Left renal pelvis (tissue), 4 donors: ENCODE measurements around the gene JSRP1. TPM values are rescaled to one million over a fixed set of nuclear protein-coding genes. Genes with fewer than 3 reads are reported as not detected.
A peak's percentile ranks its signal among the peaks of the same experiment; 100 is the strongest.

Experiments used
- DNase-seq, 4 donors: peaks; one replicate each; pipeline ENCODE4 v3.0.0-alpha.2; 2013; ENCODE audit warnings: low read depth in 4 of 4, low spot score in 3 of 4
- polyA plus RNA-seq, 4 donors: library from polyadenylated mRNA; unstranded; fragments of 120-200 nt; gene quantifications; one replicate each; pipeline ENCODE4 v1.2.1, GENCODE V29; 2013; ENCODE audit not compliant: insufficient read length in 4 of 4

The JSRP1 gene
- polyA plus RNA-seq, 4 donors, result 0.34 to 1.5 (median 0.47) TPM

DNA sequence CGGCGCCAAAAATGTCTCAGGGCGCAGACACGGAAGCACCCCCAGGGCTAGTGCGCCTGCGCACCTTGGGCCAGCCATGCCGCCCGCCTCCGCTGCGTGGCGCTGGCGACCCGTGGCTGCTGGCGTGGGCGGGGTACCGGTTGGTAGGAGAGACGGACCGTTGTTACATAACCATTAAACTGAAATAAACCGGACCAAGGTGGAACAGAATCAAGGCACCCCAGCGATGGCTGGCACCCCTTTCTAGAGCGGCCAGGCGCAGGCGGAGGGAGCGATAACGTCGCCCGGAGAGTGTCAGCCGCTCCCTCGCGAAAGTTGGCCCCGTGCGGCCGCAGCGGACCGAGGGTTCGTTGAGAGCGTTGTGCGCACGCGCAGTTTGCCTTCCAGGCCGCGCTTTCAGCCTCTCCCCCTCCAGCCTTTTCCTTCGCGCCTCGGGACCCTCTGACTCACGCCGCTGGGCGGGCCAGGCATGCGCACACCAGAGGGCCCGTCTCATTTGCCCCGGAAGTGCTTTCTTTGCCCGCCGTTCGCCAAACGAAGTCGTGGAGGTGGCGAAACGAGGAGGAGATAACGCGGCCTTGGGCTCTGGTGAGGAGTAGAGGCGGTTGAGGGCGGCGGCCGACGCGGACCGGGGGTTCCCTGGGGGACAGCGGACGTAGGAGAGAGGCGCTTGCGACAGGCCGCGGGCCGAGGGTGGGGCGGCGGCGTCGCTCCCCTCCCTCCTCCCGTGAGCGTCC, 19.7 kb downstream of the JSRP1 start, which contains the start of the genes PLEKHJ1 and SF3A2:
TSS of gene PLEKHJ1 (minus strand) at position 16 of the 737 bp plus-strand sequence. CDS start 81 bp downstream, outside the sequence.
TSS of gene SF3A2 (plus strand) at position 511 of the 737 bp plus-strand sequence. CDS start 6,595 bp downstream, outside the sequence.
- DNase-seq, result peak; percentile 92 to 96 (median 94)

DNA sequence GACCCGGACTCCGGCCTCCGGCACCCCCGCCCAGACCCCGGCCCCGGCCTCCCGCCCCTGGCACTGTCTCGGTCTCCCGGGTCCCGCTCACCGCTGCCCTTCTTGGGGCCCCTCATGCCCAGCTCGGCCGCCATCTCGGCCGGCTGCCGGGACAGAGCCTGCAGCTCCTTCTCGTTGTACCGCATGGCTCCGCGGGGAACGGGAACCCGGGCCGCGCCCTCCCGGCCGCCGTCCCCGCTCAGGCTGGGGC, 20.2 kb downstream of the JSRP1 start:
- DNase-seq, result no peak

DNA sequence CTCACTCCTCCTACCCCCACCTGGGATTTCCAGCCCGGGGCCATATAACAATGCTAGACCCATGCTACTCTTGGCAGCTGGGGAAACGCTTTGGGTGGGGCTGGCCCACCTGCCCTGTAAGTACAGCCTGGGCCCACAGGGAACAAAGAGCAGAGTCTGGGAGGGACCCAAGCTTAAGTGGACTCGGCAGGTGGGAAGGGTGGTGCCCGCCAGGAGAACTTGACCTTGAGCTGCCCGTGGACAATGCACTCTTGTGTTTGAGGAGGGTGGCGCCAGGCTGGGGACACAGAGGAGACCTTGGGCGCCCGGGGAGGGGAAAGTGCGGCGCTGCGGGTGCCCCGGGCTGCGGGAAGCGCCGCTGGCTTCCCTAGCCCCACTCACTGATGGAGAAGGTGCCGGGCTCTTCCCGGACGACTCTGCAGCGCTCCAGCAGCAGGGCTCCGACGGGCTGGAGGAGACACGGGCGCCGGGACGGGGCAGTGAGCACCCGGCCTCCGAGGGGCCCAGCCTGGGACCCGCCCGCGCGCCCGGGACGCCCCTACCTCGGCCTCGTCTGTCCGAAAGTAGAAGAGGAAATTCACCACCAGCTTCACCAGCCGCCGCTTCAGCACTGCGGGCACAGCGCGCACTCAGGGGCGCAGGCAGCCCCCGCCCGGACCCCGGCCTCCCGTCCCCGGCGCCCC, 20.7 kb downstream of the JSRP1 start:
- DNase-seq, result no peak

DNA sequence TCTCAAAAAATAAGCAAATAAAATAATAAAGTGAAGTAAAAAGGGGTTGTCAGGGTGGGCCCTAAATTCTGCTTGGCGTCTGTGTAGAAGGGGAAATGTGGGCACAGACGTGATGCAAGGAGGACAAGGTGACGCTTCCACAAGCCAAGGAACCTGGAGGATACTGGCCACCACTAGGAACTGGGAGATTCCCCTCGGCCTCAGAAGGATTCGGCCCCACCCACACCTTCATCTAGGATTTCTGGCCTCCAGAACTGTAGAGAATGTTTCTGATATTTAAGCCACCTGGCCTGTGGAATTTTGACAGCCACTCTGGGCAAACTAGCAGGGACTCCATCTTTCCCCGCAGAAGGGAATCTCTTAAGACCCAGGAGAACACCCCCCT, 21.2 kb downstream of the JSRP1 start:
- DNase-seq, result no peak

DNA sequence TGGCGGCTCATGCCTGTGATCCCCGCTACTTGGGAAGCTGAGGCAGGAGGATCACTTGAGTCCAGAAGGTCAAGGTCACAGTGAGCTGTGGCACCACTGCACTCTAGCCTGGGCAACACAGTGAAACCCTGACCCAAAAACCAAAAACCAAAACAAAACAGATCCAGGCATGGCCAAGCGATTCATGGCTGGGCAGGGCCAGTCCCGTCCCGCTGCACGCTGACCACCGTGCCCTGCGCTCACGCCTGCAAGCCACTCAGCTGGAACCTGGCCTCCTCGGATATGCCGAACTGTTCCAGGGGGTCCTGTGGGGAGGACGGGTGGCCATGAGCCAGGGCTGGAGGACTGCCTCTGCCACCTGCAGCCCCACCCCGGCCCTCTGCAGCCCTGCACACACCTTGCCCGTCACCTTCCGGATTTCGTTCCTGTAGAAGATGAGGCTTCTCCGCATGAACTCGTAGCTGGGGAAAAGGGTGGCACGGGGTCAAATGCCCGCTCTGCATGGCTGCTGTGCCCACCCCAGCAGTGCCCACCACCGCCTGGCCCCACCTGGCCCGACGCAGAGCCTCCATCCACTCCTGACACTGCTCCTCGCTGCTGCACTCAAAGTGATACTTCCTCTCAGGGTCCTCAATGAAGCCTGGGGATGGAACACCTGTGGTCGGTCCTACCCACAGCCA, 22.5 kb downstream of the JSRP1 start:
- DNase-seq, result no peak

DNA sequence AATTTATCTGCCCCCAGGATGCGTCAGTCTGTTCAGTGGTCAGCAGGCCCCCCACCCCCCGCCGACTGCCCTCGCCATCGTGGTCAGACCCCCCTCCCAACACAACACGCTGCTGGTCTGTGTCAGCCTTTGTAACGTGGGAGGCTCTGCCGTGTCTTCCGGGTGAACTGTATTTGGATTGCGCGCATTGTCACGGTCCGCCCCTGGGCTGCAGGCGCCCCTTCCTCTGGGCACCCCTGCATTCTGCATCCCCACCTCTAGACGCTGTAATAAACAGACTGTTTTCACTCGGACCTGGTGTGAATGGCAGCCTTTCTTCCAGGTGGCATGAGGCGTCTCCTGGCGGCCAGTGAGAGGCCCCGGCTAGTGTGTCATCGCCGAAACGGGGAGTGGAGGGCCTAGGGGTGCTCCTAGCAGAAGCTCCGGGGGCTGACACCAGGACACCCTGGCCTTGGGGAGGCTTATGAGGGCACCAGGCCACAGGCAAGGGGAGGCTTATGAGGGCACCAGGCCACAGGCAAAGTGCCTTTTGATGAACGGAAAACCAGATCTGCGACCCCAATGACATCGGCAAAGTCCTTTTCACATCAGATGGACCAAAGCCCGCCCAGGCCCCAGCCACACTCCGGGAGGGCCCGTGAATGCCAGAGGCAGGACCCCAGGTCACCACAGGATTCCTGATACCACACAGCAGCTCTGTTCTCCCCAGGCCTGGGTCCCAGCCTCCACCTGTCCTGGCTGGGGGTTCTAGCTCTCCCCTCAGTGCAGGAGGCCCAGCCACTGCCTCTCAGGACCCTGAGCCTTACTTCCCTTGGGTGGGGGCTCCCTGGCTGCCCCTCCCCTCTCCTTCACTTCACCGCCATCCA, 23.7 kb downstream of the JSRP1 start:
- DNase-seq, result no peak

DNA sequence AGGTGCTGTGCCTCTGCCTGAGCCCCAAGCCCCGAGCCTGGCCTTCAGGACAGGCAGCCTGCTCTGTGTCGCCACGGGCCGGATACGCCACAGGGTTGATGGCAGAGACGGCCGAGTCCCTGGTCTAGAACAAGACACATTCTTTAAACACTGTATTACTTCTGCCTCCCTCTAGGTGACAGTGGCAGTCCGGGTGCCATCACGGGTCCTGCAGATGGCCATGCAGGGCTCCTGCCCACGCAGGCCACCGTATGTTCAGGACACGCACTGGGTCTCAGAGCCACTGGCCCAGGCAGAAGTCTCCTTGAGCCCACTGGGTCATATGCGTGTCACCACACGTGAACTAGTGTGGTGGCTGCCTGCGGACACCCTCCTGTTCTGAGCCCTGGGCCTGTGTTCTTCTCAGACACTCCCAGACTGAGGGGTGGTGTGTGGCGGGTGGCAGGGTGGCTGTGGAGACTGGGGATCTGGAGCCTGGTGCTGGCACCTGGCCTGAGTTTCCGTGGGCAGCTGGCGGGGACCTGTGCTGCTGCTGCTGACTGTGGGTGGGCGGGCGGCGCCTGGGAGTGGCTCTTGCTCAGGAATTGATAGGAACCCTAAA, 24.5 kb downstream of the JSRP1 start:
- no peak for DNase-seq

DNA sequence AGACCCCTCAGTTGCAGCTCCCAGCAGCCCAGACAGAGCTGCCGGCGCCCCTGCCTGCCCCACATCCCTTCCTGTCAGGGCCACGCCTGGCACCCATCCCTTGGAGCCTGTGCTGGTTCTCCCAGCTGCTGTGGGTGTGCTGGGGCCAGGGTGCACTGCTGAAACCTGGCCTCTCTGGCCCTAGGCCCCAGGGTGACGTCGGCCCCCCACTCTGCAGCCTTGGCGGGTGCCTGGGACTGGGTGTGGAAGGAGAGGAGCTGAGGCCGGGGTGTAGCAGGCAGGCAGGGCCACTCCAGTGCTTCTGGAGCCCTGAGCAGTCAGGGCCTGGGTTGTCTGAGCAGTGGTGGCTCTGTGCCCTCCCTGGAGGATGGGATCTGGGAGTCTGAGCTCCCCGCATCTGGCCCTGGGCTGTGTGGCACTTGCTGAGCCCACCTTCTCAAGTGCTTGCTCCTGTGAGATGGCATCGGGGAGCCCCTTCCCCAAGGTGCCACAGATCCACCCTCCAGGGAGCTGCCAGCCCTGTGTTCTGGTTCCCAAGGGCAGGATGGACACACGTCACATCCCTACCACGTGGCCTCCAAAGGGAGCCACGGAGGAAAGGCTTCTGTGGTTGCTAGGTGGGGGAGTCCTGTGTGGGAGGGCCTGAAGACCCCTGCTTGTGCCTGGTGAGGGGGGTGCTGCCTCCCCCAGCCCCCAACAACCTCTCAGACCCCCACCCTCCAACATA, 25.2 kb downstream of the JSRP1 start:
- DNase-seq, result no peak

DNA sequence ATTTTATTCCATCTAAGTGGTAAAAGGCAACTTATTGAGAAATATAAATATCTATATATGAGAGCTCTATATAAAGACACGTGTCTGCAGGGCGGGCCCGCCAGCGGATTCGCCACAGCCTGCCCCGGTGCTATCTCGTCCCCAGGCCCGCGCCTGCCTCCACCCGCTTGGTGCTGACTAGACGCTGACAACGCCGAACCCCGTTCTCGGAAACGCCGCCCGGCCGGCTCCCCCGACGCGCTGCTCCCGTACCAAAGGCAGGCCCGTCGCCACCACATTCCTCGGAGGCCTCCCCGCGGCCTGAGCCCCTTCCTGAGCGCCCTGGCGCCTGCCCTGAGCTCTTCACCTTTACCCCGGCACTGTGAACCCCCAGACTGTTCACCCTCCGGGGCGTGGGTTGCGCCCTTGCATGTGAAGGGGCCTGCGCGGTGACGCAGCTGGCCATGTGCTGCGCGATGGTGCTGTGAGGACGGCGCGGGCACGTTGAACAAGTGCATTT, 26.1 kb downstream of the JSRP1 start:
- DNase-seq, result no peak

DNA sequence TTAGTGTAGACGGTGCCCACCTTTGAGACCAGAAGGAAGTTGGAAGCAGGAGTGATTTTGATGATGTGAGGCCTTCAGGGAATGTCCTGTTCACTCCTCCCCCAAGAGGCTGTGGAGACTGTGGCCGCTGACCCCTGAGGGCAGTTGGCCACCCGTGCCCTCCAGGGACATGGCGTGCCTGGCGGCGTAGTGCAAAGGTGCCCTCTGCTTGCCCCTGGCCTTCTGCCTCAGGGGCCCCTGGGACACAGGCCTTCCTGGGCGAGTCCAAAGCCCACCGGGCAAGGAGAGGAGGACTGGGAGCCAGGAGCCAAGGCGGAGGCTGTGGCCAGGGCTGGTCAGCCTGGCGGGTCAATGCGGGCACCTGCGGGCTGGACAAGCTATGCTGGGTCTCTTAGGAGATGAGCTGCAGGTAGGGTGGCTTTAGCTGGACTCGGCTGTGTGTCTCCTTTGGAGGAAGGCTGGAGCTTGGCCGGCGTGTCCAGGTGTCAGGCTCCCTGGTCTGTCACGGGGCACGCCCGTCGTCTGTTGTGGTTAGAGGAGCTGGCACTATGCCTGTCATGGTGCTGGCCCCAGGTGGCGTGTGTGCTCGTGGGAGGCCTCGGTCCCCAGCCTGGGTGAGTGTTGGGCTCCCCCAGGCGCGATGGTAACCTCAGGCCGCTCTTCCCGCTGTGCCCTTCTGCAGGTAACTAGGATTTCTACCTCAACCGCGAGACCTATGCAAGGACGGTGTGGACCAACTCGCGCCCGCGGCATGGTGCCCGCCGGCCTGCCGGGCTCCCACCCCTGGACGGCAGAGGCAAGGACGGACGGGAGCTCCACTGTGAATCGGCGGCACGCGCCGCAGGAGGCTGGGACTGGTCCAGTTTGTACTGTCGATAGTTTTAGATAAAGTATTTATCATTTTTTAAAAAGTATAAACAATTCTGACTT, 26.8 kb downstream of the JSRP1 start:
- DNase-seq, result no peak

DNA sequence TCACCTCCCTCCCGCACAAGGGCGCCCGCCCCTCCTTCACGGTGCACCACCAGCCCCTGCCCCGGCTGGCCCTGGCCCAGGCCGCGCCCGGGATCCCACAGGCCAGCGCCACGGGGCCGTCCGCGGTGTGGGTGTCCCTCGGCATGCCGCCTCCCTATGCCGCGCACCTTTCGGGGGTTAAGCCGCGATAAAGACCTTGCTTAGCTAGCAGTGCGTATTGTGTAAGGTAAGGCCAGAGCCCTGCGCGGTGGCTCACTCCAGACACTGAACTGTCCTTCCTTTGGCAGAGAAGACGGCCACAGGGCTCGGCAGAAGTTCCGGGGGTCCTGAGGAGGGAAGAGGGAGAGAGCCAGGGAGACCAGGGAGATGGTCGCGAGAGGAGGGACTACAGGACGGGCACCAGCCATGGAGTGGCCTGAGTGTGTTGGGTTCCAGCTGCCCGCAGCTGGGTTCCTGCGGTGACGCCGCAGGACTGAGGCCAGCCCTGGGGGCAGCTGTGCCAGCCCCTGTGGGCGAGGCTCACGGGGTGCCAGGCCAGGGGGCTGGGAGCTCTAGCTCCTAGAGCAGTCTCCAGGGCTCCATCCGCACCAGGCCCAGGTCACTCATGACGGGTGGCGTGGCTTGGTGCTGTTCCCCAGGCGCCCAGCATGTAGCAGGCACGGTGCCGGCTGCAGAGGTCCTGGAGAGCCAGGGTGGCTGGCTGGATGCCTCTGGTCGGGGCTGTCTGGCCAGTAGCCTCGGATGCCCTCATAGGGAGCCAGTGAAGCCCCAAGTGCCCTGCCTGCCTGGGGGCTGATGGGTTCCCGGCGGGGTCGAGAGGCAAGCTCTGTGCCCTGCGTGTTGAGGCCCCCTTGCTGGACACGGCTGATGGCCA, 27.8 kb downstream of the JSRP1 start:
- DNase-seq, result no peak

DNA sequence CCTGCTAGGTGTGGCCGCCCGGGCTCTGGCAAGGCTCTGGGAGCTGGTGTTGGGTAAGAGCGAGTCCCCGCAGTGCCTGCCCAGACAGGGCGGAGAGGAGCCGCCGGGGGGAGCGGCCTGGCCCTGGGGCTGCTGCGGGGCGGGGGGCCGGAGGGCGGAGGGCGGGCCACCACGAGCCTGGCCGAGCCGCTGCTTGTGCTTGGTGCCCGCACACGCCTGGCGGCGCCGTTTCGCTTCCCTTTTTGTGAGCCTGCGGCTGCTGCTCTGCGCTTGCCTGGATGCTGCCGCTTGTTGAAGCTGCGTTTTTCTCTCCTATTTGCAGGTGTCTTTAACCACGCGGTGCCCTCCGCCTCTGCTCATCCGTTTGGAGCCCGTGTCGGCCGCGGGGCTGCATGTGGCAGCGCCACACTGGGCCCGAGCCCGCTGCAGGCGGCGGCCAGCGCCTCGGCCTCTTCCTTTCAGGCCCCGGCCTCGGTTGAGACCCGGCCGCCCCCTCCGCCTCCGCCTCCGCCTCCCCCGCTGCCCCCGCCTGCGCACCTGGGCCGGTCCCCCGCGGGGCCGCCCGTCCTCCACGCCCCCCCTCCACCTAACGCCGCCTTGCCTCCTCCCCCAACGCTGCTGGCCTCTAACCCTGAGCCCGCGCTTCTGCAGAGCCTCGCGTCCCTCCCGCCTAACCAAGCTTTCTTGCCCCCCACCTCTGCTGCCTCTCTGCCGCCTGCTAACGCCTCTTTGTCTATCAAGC, 28.6 kb downstream of the JSRP1 start:
- DNase-seq, result no peak

DNA sequence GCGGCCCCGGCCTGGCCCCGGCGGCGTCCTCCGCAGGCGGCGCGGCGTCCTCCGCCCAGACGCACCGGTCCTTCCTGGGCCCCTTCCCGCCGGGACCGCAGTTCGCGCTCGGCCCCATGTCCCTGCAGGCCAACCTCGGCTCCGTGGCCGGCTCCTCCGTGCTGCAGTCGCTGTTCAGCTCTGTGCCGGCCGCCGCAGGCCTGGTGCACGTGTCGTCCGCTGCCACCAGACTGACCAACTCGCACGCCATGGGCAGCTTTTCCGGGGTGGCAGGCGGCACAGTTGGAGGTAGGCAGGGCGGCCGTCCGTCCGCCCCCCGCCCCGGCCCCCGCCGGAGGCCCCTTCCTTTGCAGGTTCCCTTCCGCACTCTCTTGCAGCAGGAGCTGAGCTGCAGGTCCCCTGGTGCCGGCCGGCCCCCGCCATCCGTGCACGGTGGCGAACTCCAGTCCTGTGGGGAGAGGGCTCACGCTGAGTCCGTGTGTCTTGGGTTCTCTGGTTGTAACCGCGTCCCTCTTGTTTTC, 29.3 kb downstream of the JSRP1 start:
- no peak for DNase-seq

DNA sequence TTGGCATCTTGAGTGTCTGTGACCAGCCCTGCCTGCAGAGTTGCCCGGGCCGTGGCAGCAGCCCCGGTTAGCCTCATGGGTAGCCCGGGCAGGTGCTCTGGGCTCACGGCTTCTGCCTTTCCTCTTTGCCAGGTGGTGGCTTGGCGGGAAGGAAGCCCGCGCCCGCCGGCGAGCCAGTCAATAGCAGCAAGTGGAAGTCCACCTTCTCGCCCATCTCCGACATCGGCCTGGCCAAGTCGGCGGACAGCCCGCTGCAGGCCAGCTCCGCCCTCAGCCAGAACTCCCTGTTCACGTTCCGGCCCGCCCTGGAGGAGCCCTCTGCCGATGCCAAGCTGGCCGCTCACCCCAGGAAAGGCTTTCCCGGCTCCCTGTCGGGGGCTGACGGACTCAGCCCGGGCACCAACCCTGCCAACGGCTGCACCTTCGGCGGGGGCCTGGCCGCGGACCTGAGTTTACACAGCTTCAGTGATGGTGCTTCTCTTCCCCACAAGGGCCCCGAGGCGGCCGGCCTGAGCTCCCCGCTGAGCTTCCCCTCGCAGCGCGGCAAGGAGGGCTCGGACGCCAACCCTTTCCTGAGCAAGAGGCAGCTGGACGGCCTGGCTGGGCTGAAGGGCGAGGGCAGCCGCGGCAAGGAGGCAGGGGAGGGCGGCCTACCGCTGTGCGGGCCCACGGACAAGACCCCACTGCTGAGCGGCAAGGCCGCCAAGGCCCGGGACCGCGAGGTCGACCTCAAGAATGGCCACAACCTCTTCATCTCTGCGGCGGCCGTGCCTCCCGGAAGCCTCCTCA, 30.0 kb downstream of the JSRP1 start:
- DNase-seq, result no peak

DNA sequence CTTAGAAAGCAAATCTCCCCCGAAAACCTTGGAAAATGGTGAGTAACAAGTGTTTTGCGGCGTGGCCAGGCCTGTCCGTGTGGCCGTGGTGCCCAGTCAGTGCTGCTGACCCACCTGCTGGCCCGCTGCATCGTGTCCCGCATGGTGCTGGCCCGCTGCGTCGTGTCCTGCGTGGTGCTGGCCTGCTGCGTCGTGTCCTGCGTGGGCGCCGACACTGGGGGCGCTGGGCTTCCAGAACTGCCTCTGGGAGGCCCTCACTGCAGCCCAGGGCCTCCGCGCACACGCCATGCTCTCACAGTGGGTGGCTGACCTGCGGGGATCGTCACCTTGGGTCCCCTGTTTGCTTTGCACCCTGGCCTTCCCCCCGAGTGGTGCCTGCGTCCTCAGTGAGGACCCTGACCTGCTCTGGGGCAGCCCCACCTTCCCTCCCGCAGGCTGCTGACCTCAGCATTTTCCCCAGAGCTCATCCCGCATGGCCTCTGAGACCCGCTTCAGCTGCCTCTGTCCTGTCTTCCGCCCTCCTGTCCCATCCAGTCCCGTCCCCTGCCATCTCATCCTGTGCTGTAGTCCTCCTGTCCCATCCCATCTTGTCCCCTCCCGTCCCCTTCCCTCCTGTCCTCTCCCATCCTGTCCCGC, 30.7 kb downstream of the JSRP1 start:
- DNase-seq, result no peak
